NCI-H2227 treated with DMSO at 0.1 percent for 48 hours (cell line): ENCODE results near the gene DRC7.
"Not testable (repeated sequence)": the region's sequence is repeated elsewhere in the genome, so short reads cannot be mapped to it uniquely, and the experiment has no call there.

ENCODE experiments used
- DNase-seq: peaks from one replicate; lab custom pipeline; 2025; lab: John Stamatoyannopoulos, UW

DRC7 gene

GRCh38 chr16:57735755-57736418 lies 41.3 kb downstream of the DRC7 start, which contains the start of gene KATNB1:
Gene KATNB1 (plus strand): TSS chr16:57735770. CDS start chr16:57737244, 1,474 bp downstream.
- DNase-seq = no peak

GRCh38 chr16:57736419-57737351 lies 42.1 kb downstream of the DRC7 start:
- DNase-seq = peak; percentile 44

- DNase-seq = no peak
Observed at GRCh38 chr16:57738844-57739243, 44.2 kb downstream of the DRC7 start.

- no peak for DNase-seq
Observed at GRCh38 chr16:57739756-57740422, 45.3 kb downstream of the DRC7 start.

- no peak for DNase-seq
Observed at GRCh38 chr16:57740423-57741071, 45.9 kb downstream of the DRC7 start.

- DNase-seq = no peak
Observed at GRCh38 chr16:57741660-57742191, 47.1 kb downstream of the DRC7 start.

GRCh38 chr16:57742543-57742942 lies 47.9 kb downstream of the DRC7 start:
- DNase-seq = peak; percentile 33

GRCh38 chr16:57743458-57743857 lies 48.9 kb downstream of the DRC7 start:
- no peak for DNase-seq

GRCh38 chr16:57743886-57744641 lies 49.5 kb downstream of the DRC7 start:
- DNase-seq = no peak

- DNase-seq = no peak
Observed at GRCh38 chr16:57744642-57744903, 50.0 kb downstream of the DRC7 start.

- DNase-seq = no peak
Observed at GRCh38 chr16:57745768-57746167, 51.2 kb downstream of the DRC7 start.

GRCh38 chr16:57746316-57746715 lies 51.7 kb downstream of the DRC7 start:
- DNase-seq = not testable (repeated sequence)

GRCh38 chr16:57747091-57747490 lies 52.5 kb downstream of the DRC7 start:
- no peak for DNase-seq

- no peak for DNase-seq
Observed at GRCh38 chr16:57747496-57747895, 52.9 kb downstream of the DRC7 start.

- DNase-seq = no peak
Observed at GRCh38 chr16:57747996-57748395, 53.4 kb downstream of the DRC7 start.

- no peak for DNase-seq
Observed at GRCh38 chr16:57748596-57748995, 54.0 kb downstream of the DRC7 start.

- no peak for DNase-seq
Observed at GRCh38 chr16:57749101-57749692, 54.6 kb downstream of the DRC7 start.

GRCh38 chr16:57749856-57750452 lies 55.3 kb downstream of the DRC7 start:
- no peak for DNase-seq

- no peak for DNase-seq
Observed at GRCh38 chr16:57750796-57751538, 56.4 kb downstream of the DRC7 start.
